Panc1 (cell line): ENCODE results near the gene MIA3. TPM values are rescaled to one million over a fixed set of nuclear protein-coding genes. Genes with fewer than 3 reads are reported as not detected.
"Not testable (repeated sequence)": the region's sequence is repeated elsewhere in the genome, so short reads cannot be mapped to it uniquely, and the experiment has no call there.

Experiments used
- ATAC-seq: fragments of 200-7000 bp; cut with Tn5 transposase; 2 replicates; pipeline ENCODE4 v1.9.1; 2020; ENCODE audit warnings: mild to moderate bottlenecking, moderate library complexity
- BruUV-seq: library from RNA; stranded (reverse); fragments of 400-500 nt; replicated peaks from 2 replicates; lab custom pipeline; 2021; lab: Mats Ljungman, UMichigan
- CTCF ChIA-PET: fragments of 300-600 bp; sonication (Branson Sonifier 250); formaldehyde crosslinking; loops from one replicate; lab custom pipeline; 2022; ENCODE audit warnings: antibody characterized with exemption; lab: Charles Lee
- POLR2A ChIA-PET: fragments of 300-600 bp; sonication (Branson Sonifier 250); formaldehyde crosslinking; loops from one replicate; lab custom pipeline; 2022; ENCODE audit warnings: antibody characterized with exemption; lab: Charles Lee
- DNase-seq: peaks from one replicate; pipeline ENCODE4 v3.0.0-alpha.2; 2010; ENCODE audit warnings: low read depth, low spot score
- H3K27ac ChIP-seq: 2 replicates; pipeline ENCODE4 v1.5.1; 2011; ENCODE audit warnings: mild to moderate bottlenecking, low read length, inconsistent platforms
- H3K27me3 ChIP-seq: fragments of 200-500 bp; sonication (Bioruptor generic); 2 replicates; pipeline ENCODE4 v1.6.0; 2014; ENCODE audit warnings: low read length, inconsistent platforms; ENCODE audit not compliant: control insufficient read depth, insufficient read depth
- H3K36me3 ChIP-seq: fragments of 200-500 bp; sonication (Bioruptor generic); 2 replicates; pipeline ENCODE4 v1.5.1; 2014; ENCODE audit warnings: inconsistent platforms, mild to moderate bottlenecking, low read length, moderate library complexity; ENCODE audit not compliant: control insufficient read depth, insufficient read depth
- H3K4me1 ChIP-seq: 2 replicates; pipeline ENCODE4 v1.5.1; 2011; ENCODE audit warnings: inconsistent platforms, mild to moderate bottlenecking, low read length, moderate library complexity; ENCODE audit not compliant: control insufficient read depth, insufficient read depth
- H3K4me3 ChIP-seq, 2 experiments: 2 replicates each; pipeline ENCODE4 v1.5.1; 2011 to 2012; ENCODE audit warnings: low read depth in 2 of 2, low read length in 2 of 2, mild to moderate bottlenecking in 2 of 2, inconsistent platforms in 1 of 2, moderate library complexity in 1 of 2
- H3K9me3 ChIP-seq: fragments of 200-500 bp; sonication (Bioruptor generic); 2 replicates; pipeline ENCODE4 v1.5.1; 2014; ENCODE audit warnings: low read depth, mild to moderate bottlenecking, inconsistent platforms, low read length, moderate library complexity; ENCODE audit not compliant: control insufficient read depth, insufficient read depth
- POLR2AphosphoS5 ChIP-seq: IDR thresholded peaks from 2 replicates; pipeline ENCODE4 v1.6.1; 2012; ENCODE audit warnings: mild to moderate bottlenecking, low read depth, low read length, moderate library complexity
- SIN3A ChIP-seq: IDR thresholded peaks from 2 replicates; pipeline ENCODE4 v1.6.1; 2012; ENCODE audit warnings: low read depth, mild to moderate bottlenecking, low read length, moderate library complexity, borderline replicate concordance; ENCODE audit not compliant: insufficient read depth
- TCF7L2 ChIP-seq: IDR thresholded peaks from 2 replicates; pipeline ENCODE4 v1.6.1; 2011; ENCODE audit warnings: mild to moderate bottlenecking, low read depth, low read length, inconsistent platforms
- in situ Hi-C: cut with HindIII; loops from 2 replicates; pipeline ENCODE4 v1.10.0; 2016; ENCODE audit warnings: low sequenced_read_pairs, low pct_unique_long_range_greater_than_20kb
- intact Hi-C: fragments of 100-400 bp; cut with micrococcal nuclease; formaldehyde crosslinking; loops from one replicate; pipeline ENCODE4 v1.10.0; 2022; ENCODE audit not compliant: unreplicated experiment
- total RNA-seq: library from RNA; stranded (reverse); gene quantifications from one replicate; pipeline ENCODE4 v1.2.1, GENCODE V29; 2021; ENCODE audit not compliant: unreplicated experiment
- TF ChIP-seq, protein P1 (sequence below): fragments of 450-650 bp; IDR thresholded peaks from 2 replicates; pipeline ENCODE4 v1.5.1; 2017; ENCODE audit warnings: mild to moderate bottlenecking
- TF ChIP-seq, protein P2 (sequence below), 2 experiments: IDR thresholded peaks; 2 replicates each; pipeline ENCODE4 v1.6.1; 2011 to 2012; ENCODE audit warnings: low read depth in 2 of 2, control low read depth in 1 of 2, low read length in 1 of 2, mild to moderate bottlenecking in 1 of 2, moderate library complexity in 1 of 2; ENCODE audit not compliant: insufficient read depth in 1 of 2

Gene MIA3
- total RNA-seq, 1 experiment from 2014 or later, result 53.5 TPM

- Histone ChIP-seq H3K27me3 (no peaks in the 10 kb centered on the region), H3K4me3 (no peak overlapping the region), H3K27ac (no peak overlapping the region), H3K36me3 (peaks cover 57% of the 10 kb centered on the region), H3K4me1 (no peaks in the 10 kb centered on the region), H3K9me3 (no peaks in the 10 kb centered on the region)
- DNase-seq (no peak), ATAC-seq (no peak)
- TF ChIP-seq, protein P1, sequence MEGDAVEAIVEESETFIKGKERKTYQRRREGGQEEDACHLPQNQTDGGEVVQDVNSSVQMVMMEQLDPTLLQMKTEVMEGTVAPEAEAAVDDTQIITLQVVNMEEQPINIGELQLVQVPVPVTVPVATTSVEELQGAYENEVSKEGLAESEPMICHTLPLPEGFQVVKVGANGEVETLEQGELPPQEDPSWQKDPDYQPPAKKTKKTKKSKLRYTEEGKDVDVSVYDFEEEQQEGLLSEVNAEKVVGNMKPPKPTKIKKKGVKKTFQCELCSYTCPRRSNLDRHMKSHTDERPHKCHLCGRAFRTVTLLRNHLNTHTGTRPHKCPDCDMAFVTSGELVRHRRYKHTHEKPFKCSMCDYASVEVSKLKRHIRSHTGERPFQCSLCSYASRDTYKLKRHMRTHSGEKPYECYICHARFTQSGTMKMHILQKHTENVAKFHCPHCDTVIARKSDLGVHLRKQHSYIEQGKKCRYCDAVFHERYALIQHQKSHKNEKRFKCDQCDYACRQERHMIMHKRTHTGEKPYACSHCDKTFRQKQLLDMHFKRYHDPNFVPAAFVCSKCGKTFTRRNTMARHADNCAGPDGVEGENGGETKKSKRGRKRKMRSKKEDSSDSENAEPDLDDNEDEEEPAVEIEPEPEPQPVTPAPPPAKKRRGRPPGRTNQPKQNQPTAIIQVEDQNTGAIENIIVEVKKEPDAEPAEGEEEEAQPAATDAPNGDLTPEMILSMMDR, result no peak
- TF ChIP-seq TCF7L2 (no peak), POLR2AphosphoS5 (no peak), SIN3A (no peak)
- TF ChIP-seq, protein P2, sequence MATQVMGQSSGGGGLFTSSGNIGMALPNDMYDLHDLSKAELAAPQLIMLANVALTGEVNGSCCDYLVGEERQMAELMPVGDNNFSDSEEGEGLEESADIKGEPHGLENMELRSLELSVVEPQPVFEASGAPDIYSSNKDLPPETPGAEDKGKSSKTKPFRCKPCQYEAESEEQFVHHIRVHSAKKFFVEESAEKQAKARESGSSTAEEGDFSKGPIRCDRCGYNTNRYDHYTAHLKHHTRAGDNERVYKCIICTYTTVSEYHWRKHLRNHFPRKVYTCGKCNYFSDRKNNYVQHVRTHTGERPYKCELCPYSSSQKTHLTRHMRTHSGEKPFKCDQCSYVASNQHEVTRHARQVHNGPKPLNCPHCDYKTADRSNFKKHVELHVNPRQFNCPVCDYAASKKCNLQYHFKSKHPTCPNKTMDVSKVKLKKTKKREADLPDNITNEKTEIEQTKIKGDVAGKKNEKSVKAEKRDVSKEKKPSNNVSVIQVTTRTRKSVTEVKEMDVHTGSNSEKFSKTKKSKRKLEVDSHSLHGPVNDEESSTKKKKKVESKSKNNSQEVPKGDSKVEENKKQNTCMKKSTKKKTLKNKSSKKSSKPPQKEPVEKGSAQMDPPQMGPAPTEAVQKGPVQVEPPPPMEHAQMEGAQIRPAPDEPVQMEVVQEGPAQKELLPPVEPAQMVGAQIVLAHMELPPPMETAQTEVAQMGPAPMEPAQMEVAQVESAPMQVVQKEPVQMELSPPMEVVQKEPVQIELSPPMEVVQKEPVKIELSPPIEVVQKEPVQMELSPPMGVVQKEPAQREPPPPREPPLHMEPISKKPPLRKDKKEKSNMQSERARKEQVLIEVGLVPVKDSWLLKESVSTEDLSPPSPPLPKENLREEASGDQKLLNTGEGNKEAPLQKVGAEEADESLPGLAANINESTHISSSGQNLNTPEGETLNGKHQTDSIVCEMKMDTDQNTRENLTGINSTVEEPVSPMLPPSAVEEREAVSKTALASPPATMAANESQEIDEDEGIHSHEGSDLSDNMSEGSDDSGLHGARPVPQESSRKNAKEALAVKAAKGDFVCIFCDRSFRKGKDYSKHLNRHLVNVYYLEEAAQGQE (IDR thresholded peaks at IDR 0.05; ENCODE audit: insufficient read depth in 1 of 2, low read depth in 2 of 2, low read length in 1 of 2), result no peak
- CTCF ChIA-PET, result no interaction called here
- intact Hi-C loops, result no loop called here
- POLR2A ChIA-PET, result no interaction called here
- in situ Hi-C loops, result no loop called here
- BruUV-seq, result no TSS peak
Observed at GRCh38 chr1:222663431-222663934, 45.6 kb downstream of the MIA3 start.

DNA sequence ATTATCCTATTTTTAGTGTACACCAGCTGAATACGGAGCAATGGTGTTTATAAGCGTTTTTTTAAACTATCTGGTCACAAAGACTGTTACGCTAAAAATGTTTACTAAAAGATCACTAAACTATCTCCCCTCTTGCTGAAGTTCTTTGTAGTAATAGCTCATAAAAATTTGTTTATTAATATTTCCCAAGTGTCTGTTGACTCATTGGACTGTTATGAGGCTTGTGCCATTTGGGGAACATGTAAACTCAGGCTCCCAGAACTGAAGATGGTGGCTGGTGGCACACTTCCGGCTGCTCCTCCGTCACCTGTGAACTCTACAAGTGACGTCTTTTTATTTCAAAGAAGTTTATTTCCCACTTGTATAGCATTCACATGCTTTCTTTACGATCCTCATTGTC is 48.1 kb downstream of the MIA3 start:
- intact Hi-C loops (no loop called here), in situ Hi-C loops (no loop called here)
- no peak for TF ChIP-seq POLR2AphosphoS5
- TF ChIP-seq TCF7L2, result no peak
- TF ChIP-seq, protein P2 (IDR thresholded peaks at IDR 0.05; ENCODE audit: insufficient read depth in 1 of 2, low read depth in 2 of 2, low read length in 1 of 2), result no peak
- TF ChIP-seq, protein P1, result no peak
- H3K36me3 ChIP-seq, result peaks cover 57% of the 10 kb centered on the region
- H3K9me3 ChIP-seq, result no peaks in the 10 kb centered on the region
- H3K27me3 ChIP-seq, result no peaks in the 10 kb centered on the region
- ATAC-seq, result no peak
- CTCF ChIA-PET, result no interaction called here
- no peak overlapping the region for H3K27ac ChIP-seq
- H3K4me1 ChIP-seq, result no peaks in the 10 kb centered on the region
- no TSS peak for BruUV-seq
- POLR2A ChIA-PET, result no interaction called here
- DNase-seq, result no peak
- no peak overlapping the region for H3K4me3 ChIP-seq

DNA sequence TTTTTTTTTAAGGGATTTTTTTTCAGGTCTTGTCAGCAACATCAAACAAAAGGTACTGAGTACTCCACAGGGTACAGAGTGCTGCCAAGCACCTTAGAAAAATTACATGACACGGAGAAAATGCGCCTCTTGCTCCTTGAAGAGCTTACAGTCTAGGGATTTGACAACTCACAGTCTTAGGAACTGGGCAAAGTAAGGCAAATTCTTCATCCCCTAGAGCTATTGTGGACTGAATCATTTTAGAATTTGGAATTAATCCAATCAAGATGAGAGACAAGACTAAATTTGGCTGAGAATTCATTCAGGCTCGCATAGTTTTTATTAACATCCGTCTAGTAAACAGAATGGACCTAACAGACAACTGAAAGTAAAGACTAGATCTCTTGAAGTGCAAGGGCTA is 50.3 kb downstream of the MIA3 start:
- H3K4me3 ChIP-seq, POLR2A ChIA-PET, CTCF ChIA-PET, intact Hi-C loops, H3K9me3 ChIP-seq, ATAC-seq, BruUV-seq, H3K4me1 ChIP-seq, H3K27ac ChIP-seq, H3K27me3 ChIP-seq, DNase-seq, in situ Hi-C loops: not testable (repeated sequence)
- H3K36me3 ChIP-seq, result peaks cover 49% of the 10 kb centered on the region

DNA sequence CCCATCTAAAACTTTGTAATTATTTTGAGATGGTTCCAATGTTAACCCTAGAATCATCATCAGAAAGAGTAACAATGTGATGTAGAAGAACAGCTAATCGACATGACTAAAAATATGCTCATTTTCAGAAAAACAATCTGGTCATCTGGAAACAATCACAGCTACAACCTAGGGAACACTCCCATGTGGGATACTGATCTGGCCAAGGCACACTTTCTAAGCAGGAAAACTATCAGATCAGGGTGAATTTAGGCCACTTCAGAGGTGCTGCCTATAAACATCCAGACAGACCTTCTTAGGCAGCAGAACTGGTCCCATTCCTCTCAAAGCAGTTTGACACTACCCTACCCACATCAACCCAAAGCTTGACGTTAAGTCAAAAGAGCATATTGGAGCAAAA is 51.2 kb downstream of the MIA3 start:
- H3K27ac ChIP-seq, H3K4me3 ChIP-seq, H3K27me3 ChIP-seq, POLR2A ChIA-PET, CTCF ChIA-PET, H3K9me3 ChIP-seq, H3K4me1 ChIP-seq, intact Hi-C loops, in situ Hi-C loops, BruUV-seq, DNase-seq, ATAC-seq: not testable (repeated sequence)
- peaks cover 42% of the 10 kb centered on the region for H3K36me3 ChIP-seq
